Right lobe of liver (tissue), 4 donors: ENCODE data around the gene SPATS2.

Source experiments
- CTCF ChIP-seq, 4 donors: fragments of 200-600 bp in 3 of 4; fragments of 450-650 bp in 1 of 4; IDR thresholded peaks; one replicate each; pipeline versions ENCODE4 v1.5.1 to v1.8.0; 2016 to 2022; ENCODE audit warnings: antibody characterized with exemption in 4 of 4, mild to moderate bottlenecking in 2 of 4
- POLR2A ChIP-seq: fragments of 450-650 bp; IDR thresholded peaks from one replicate; pipeline ENCODE4 v1.6.1; 2017; ENCODE audit warnings: antibody characterized with exemption, mild to moderate bottlenecking
- donor health status: DM: no; HTN: no; CAD: no.
- donor health status: DM: no; HTN: no; CAD: no.
- donor health status: DM: no; HTN: yes; CAD: no.

- no peak for TF ChIP-seq CTCF (IDR thresholded peaks at IDR 0.05)
- TF ChIP-seq POLR2A: no peak
Observed at GRCh38 chr12:49366096-49366651, 1.1 kb upstream of the SPATS2 start.
